ENCODE measurements around the gene CDH24. TPM values are rescaled to one million over a fixed set of nuclear protein-coding genes. Genes with fewer than 3 reads are reported as not detected.
A peak's percentile ranks its signal among the peaks of the same experiment; 100 is the strongest.
"Not testable (repeated sequence)": the region's sequence is repeated elsewhere in the genome, so short reads cannot be mapped to it uniquely, and the experiment has no call there.

The CDH24 gene
- total RNA-seq, 1 donor from 2014 or later, result 16.3 TPM

DNA sequence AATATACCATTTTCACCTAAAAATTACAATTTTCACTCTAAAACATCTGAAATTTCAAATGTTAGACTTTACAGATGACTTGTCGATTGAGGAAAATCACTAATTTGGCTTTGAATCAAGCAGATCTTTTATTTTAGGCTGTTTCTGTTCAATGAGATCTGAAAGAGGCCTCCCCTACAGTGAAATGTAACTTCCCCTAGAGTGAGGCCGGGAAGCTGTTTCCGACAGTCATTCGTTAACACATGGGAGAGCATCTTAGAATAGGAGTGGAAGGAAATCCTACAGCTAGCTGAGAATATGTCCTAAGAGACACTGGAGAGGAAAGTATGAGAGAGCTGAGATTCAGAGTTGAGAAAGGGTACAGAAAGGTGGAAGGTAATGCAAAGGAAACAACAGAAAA, 41.7 kb downstream of the CDH24 start:
- DNase-seq, result no peak

DNA sequence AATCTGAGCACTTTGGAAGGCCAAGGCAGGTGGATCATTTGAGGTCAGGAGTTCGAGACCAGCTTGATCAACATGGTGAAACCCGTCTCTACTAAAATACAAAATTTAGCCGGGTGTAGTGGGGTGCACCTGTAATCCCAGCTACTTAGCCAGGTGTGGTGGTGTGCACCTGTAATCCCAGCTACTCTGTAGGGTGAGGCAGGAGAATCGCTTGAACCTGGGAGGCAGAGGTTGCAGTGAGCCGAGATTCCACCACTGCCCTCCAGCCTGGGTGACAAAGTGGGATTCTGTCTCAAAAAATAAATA, 43.6 kb downstream of the CDH24 start:
- DNase-seq, result not testable (repeated sequence)

DNA sequence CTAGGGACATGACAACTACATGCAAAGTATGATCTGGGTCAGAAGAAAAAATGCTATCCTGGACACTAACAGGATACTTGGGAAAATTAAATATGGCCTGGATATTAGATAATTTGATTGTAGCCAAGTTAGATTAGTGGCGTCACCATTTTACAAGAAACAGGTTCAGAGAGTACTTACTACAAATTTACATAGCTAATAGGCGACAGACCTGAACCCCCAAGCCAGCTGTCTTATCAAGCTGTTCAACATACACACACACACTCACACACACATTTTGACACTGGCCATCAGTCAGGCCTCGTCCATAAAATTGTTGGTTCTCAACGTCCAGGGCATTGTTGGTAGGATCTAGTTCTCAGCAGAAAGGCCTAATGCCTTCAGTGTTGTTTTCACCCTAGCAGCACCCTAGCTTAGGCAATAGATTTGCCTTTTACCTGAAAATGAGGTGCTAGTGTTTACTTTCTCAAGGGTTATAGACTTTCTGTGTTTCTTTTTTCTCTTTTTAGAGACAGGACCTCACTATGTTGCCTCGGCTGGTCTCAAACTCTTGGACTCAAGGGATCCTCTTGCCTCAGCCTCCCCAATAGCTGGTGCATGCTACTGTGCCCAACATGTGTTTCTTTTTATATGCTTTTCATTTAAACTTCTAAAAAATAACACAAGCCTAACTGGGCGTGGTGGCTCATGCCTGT, 44.1 kb downstream of the CDH24 start:
- DNase-seq, result no peak

DNA sequence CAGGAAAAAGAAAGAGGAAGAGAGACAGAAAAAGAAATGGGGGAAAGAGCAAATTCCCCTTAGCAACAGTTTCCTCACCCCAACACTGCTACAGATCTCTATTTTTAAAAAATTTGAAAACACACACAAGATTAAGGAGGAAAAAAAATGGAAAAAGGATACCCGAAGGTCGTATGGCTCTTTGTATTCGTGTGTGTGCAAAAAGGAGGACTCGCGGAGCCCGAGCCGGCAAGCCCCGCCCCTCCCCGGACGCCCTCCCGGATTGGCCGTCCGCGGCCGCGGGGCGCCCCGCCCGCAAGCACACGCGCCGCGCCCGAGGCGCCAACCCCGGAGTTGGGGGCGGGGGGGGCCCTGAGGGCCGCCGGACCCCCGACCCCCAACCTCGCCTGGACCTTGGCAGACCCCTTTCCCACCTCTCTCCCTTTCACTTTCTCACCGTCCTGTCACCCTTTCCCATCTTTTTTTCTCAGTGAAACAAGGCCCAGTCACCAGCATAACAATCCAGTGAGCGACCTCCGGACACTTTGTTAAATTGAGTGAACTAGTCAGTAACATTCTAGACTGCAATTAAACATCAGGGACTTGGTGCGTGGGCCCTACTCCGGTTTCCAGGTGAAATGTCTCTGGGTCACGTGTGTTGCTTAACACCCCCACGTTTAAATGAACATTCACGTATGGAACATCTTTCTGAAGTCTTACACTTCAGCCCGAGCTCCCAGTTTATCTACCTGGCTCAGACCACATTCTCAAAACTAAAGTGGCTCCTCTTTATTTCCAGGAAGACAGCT, 47.2 kb downstream of the CDH24 start, which contains the start of gene C14orf93:
Gene C14orf93 (minus strand): TSS at position 205 of the 788 bp plus-strand sequence. CDS start 11,120 bp downstream, outside the sequence.
- DNase-seq, result peak; percentile 71

DNA sequence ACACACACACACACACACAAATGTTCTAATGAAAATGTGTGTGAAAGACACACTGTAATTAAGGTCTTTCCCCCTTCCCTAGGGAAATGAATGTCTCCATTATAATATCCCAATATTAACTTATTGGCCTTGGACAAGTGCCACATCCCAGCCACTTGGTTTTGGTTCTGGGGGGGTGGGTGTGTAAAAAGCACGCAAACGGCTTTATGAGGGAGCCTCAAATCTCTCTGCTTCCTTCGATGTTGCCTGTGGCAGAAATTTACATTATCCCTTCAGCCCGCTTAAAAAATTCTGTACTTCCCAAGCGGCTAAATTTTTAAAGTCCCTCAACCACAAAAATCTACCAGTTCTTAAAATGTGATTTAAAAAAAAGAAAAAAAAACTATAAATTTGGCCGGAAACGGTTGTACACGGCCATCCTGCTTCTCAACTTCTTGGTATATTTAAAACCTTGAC, 47.8 kb downstream of the CDH24 start:
- no peak for DNase-seq

DNA sequence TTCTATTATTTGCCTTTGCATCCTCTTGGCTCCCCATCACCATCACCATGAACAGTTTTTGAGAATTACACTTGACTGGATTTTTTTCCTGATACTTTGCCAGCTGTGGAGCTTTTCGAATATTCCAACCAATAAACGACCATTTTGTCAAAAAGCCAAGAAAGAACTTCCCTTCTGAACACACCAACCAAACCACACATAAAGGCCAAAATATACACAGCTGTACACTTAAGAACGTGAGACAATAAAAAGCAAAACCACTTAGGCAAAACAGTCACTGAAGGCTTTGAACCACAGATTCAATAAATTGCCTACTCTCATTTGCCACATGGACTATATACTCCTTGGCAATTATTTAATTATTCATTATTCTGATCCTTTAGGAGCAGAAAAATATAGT, 48.5 kb downstream of the CDH24 start:
- DNase-seq, result no peak

DNA sequence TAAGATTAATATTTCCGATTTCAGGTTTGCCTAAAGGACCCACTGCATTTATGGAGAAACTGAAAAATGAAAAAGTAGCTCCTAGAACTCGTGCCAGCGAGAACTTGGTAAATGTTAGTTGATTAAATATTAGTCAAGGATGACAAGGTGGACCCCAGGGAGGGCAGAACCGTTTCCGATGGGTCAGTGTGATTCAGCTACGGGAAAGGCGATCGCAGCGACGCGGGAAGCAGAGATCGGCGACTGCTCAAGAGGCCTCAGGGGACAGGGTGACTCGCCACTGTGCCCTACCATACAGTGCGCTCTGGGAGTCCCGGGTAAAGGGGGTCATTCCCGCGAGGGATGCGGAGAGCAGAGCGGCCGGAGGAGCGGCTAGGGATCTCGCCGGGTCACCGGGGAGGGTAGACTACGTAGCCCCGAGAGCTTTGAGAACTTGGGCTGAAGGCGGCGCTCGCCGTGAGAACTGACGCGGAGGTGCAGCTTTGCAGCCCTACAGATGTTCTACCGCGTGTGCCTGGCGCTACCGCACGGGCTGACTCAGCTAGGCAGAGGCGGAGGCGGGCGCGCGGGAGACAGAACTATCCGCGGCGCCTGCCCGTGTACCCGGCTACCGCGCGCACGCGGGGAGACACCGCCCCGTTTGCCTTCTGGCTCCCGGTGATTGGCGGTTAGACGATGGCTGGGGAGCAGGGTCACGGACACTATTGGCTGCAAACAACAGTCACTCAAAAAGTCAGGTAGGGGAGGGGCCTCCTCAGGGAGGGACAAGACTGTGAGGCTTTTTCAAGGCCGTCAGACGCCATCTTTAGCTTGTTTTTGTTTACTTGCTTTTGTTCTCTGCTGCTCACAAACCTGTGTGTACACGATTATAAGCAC, 50.5 kb downstream of the CDH24 start:
- peak; percentile 98 for DNase-seq

DNA sequence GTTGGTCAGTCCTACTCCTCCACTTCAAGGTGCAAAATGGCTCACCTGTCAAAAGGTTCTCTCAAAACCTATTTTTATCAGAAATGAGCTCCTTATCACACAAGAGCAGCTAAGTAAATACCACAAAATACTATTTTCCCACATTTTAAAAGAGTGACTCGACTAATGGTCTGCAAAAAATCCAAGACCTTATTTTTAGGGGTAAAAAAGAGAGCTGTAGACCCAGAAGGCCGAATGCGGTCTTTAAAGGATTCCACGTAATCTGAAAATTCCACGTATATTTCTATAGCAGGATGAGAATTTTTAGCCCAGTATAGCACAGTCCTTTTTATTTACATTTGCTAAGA, 51.2 kb downstream of the CDH24 start:
- DNase-seq, result no peak

DNA sequence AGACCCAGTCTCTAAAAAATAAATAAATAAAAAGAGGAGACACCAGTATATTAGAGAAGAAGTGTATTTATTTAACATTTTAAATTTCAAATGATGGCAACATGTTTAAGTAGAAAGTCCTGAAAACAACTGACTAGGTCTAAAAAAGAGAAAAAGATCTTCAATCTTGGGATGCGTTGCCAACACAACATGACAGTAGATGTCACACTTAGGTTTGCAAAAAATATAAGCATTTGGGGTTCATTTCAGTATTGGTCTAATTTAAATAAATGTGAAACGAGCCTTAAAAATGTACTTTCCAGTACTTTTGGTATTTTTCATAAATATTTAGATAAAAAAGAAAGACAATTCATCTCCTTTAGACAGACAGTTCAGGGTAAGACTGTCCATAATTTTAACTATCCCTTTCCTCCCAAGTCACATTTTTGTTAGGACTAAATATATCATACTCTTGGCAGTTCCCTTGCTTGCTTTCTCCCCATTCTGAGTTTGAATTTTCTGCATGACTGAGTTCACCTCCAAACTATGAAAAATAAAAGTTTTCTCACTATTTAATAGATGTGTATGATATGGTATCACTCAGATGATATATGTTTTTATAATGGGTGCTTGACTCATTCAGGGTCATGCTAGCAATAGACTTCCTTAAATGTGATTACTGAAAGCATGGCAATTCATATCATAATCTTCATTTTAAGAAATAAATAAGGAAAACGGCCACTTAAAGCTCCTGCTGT, 51.7 kb downstream of the CDH24 start:
- no peak for DNase-seq

DNA sequence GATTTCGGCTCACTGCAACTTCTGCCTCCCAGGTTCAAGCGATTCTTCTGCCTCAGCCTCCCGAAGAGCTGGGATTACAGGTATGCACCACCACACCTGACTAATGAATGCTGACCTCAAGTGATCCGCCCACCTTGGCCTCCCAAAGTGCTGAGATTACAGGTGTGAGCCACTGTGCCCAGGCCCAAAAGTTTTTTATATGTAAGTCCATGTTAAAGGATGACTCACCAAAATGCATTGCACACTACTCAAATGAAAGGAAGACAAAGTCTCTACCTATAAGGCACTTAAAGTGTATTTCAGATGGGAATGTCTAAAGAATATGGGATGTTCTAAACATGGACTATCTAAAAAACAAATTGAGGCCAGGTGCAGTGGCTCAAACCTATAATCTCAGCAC, 53.0 kb downstream of the CDH24 start:
- DNase-seq, result not testable (repeated sequence)

DNA sequence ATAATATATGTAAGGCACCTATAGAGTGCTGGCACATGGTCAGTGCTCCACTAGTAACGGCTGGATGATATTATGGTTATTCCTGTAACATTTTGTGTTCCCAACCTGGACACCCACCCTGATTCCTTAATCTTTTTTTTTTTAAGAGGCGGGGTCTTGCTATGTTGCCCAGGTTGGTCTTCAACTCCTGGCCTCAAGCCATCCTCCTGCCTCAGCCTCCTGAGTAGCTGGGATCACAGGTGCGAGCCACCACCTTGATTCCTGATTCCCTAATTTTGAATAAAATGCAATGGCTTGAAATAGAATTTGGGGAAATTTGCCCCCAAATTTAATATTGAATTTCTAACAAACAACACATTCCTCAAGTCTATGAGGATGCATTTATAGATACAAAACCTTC, 54.7 kb downstream of the CDH24 start:
- no peak for DNase-seq

DNA sequence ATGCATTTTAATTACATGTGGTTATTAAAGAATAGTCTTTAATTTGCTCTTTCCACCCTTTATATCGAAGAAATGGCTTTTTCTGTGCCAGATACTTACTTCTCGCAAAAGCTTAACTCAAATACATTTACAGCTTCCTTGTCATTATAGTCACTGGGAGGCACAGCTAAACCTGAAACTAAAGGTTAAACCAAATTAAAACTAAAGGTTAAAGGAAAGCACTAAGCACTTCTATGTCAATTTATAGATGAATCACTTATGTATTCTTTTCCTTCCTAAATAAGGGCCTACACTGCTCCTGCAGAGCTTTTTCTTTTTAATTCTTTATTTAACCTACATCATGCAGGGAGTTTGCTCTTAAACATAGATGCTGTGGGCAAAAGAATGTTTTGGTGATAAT, 56.5 kb downstream of the CDH24 start:
- no peak for DNase-seq

DNA sequence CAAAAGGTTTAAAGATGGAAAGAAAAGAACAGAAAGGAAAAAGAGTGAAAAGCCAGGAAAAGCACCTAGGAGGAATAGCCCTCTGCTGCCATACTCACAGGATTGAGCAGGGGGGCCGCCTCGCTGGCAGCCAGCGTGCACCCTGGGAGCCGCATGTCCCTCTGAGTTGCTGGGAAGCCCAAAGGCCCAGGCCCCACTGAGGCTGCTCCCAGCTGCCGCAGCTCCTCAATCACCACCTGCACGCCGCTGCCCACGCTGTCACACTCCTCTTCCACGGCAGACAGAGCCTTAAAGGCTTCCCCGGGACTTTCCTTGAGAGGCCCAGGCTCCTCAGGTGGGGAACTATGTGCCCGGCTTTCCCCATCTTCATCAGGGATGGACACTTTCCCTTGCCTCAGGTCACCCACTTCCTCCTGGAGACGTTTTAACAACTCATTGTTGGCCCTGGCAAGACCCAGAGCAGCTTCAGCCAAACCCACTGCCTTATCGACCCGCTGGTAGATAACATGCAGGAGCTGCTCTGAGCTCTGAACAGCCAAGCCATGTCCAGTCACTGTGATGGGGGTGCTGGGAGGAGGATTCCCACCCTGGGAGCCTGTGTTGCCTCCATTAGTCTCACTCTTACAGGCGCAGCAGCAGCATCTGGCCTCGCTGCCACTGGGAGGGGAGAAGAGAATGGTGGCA, 58.8 kb downstream of the CDH24 start:
- DNase-seq, result no peak

DNA sequence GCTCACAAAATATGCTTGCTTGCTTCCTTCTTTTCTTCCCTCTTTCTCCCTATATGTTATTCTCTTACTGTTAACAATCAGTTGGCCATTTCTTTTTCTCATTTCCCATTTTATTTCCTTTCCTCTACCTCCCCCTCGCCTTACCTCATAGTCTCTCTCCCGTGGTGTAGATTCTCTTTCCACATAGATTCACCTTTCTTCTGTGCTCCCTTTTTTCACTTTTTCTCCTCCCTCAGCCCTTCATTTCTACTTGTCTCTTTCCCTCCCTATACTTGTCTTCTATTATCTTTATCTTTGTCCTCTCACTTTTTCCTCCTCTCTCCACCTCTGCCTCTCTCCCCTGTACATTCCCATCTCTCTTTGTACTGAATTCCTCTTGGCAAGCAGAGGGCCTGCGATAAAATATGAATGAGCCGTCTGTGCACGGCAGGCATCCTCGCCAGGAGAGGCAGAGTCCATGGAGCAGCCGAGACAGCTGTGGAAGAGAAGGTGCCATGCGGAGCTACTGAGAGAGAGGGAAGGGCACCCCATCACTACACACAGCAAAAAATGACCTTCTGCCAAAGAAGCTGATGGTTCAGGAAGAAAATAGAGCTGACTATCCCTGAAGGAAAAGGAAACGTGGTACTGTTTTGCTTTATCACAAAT, 59.5 kb downstream of the CDH24 start:
- no peak for DNase-seq

Other genes with a start within 250 kb of the CDH24 start
- gene SLC7A7, start 242.1 kb downstream of the CDH24 start, total RNA-seq, result 4.8 and 8.3 TPM in 2 replicates
- gene MRPL52, start 227.6 kb downstream of the CDH24 start, total RNA-seq, result 30.1 and 38.1 TPM in 2 replicates
- gene MMP14, start 220.9 kb downstream of the CDH24 start, total RNA-seq, result 73.3 and 138 TPM in 2 replicates
- gene LRP10, start 185.8 kb downstream of the CDH24 start, total RNA-seq, result 59.4 and 126 TPM in 2 replicates
- gene REM2, start 174.3 kb downstream of the CDH24 start, total RNA-seq, result 0.09 TPM in 1 of 2 replicates, not detected in the other
- 56.3 and 116 TPM in 2 replicates for gene RBM23, start 138.4 kb downstream of the CDH24 start, total RNA-seq
- 40.0 and 48.1 TPM in 2 replicates for gene PRMT5, start 128.1 kb downstream of the CDH24 start, total RNA-seq
- gene HAUS4, start 100.4 kb downstream of the CDH24 start, total RNA-seq, result 39.8 and 46.3 TPM in 2 replicates
- gene AJUBA, start 75.0 kb downstream of the CDH24 start, total RNA-seq, result 49.3 and 80.8 TPM in 2 replicates
- gene C14orf93, start 47.4 kb downstream of the CDH24 start, total RNA-seq, result 6.8 and 10.6 TPM in 2 replicates
- 271 and 319 TPM in 2 replicates for gene PSMB5, start 22.6 kb downstream of the CDH24 start, total RNA-seq
- not detected in 2 replicates for gene PSMB11, start 15.3 kb downstream of the CDH24 start, total RNA-seq
- 65.2 and 76.2 TPM in 2 replicates for gene ACIN1, start 37.6 kb upstream of the CDH24 start, total RNA-seq
- gene C14orf119, start 38.0 kb upstream of the CDH24 start, total RNA-seq, result 43.0 and 52.2 TPM in 2 replicates
- gene CIROP, start 47.5 kb upstream of the CDH24 start, total RNA-seq, result not detected in 2 replicates
- gene CEBPE, start 61.7 kb upstream of the CDH24 start, total RNA-seq, result not detected in 2 replicates
- gene SLC7A8, start 126.1 kb upstream of the CDH24 start, total RNA-seq, result 0.09 TPM in 1 of 2 replicates, not detected in the other
- not detected in 2 replicates for gene RNF212B, start 180.4 kb upstream of the CDH24 start, total RNA-seq
- 6.5 and 7.2 TPM in 2 replicates for gene HOMEZ, start 228.6 kb upstream of the CDH24 start, total RNA-seq
- gene PPP1R3E, start 245.3 kb upstream of the CDH24 start, total RNA-seq, result 1.7 and 2.6 TPM in 2 replicates
- gene BCL2L2, start 249.3 kb upstream of the CDH24 start, total RNA-seq, result 10.4 and 13.5 TPM in 2 replicates

All from dermis blood vessel endothelial cell (primary cell).